ENCODE measurements around the gene UBAP1.
"Not testable (repeated sequence)": the region's sequence is repeated elsewhere in the genome, so short reads cannot be mapped to it uniquely, and the experiment has no call there.

Gene UBAP1

GRCh38 chr9:34226144-34226760 lies 47.4 kb downstream of the UBAP1 start:
- DNase-seq: not testable (repeated sequence)

- no peak for DNase-seq
Measured at GRCh38 chr9:34227445-34227844, 48.6 kb downstream of the UBAP1 start.

- no peak for DNase-seq
Measured at GRCh38 chr9:34230556-34230955, 51.7 kb downstream of the UBAP1 start.

- no peak for DNase-seq
Measured at GRCh38 chr9:34232201-34232600, 53.4 kb downstream of the UBAP1 start.

GRCh38 chr9:34233672-34234071 lies 54.8 kb downstream of the UBAP1 start:
- no peak for DNase-seq

- no peak for DNase-seq
Measured at GRCh38 chr9:34237836-34238235, 59.0 kb downstream of the UBAP1 start.

GRCh38 chr9:34240006-34240405 lies 61.2 kb downstream of the UBAP1 start:
- no peak for DNase-seq

- no peak for DNase-seq
Measured at GRCh38 chr9:34242830-34243229, 64.0 kb downstream of the UBAP1 start.

GRCh38 chr9:34245212-34245611 lies 66.4 kb downstream of the UBAP1 start:
- not testable (repeated sequence) for DNase-seq

GRCh38 chr9:34246453-34246852 lies 67.6 kb downstream of the UBAP1 start:
- no peak for DNase-seq

- DNase-seq: not testable (repeated sequence)
Measured at GRCh38 chr9:34247782-34248181, 68.9 kb downstream of the UBAP1 start.

GRCh38 chr9:34249274-34249673 lies 70.4 kb downstream of the UBAP1 start:
- no peak for DNase-seq

GRCh38 chr9:34250721-34251120 lies 71.9 kb downstream of the UBAP1 start:
- DNase-seq: no peak

- DNase-seq: no peak
Measured at GRCh38 chr9:34252016-34252415, 73.2 kb downstream of the UBAP1 start.

GRCh38 chr9:34252670-34253459 lies 74.0 kb downstream of the UBAP1 start:
- DNase-seq: no peak

GRCh38 chr9:34253460-34253837 lies 74.6 kb downstream of the UBAP1 start:
- no peak for DNase-seq

- DNase-seq: no peak
Measured at GRCh38 chr9:34254141-34254913, 75.5 kb downstream of the UBAP1 start.

- no peak for DNase-seq
Measured at GRCh38 chr9:34254966-34255825, 76.4 kb downstream of the UBAP1 start.

- DNase-seq: no peak
Measured at GRCh38 chr9:34256104-34256503, 77.3 kb downstream of the UBAP1 start.

GRCh38 chr9:34256987-34257585 lies 78.2 kb downstream of the UBAP1 start:
- DNase-seq: no peak

GRCh38 chr9:34259315-34259714 lies 80.5 kb downstream of the UBAP1 start:
- DNase-seq: no peak

- no peak for DNase-seq
Measured at GRCh38 chr9:34262971-34263370, 84.1 kb downstream of the UBAP1 start.

Measured in NCI-H1092 treated with DMSO at 0.1 percent for 48 hours (cell line).